Ramos (cell line): Measurements from ENCODE around the gene PABPN1L.
"Not testable (repeated sequence)": the region's sequence is repeated elsewhere in the genome, so short reads cannot be mapped to it uniquely, and the experiment has no call there.

Experiments used
- in situ Hi-C: fragments of 300-500 bp; cut with MboI; formaldehyde crosslinking; loops from one replicate; pipeline ENCODE4 v1.14.3; 2022; ENCODE audit warnings: low sequenced_read_pairs; ENCODE audit not compliant: unreplicated experiment

The PABPN1L gene

GRCh38 chr16:88835383-88835782, 31.1 kb downstream of the PABPN1L start:
- in situ Hi-C loops, result no loop called here

GRCh38 chr16:88834670-88835069, 31.8 kb downstream of the PABPN1L start:
- in situ Hi-C loops, result no loop called here

- in situ Hi-C loops, result no loop called here
Observed at GRCh38 chr16:88833086-88833485, 33.4 kb downstream of the PABPN1L start.

DNA sequence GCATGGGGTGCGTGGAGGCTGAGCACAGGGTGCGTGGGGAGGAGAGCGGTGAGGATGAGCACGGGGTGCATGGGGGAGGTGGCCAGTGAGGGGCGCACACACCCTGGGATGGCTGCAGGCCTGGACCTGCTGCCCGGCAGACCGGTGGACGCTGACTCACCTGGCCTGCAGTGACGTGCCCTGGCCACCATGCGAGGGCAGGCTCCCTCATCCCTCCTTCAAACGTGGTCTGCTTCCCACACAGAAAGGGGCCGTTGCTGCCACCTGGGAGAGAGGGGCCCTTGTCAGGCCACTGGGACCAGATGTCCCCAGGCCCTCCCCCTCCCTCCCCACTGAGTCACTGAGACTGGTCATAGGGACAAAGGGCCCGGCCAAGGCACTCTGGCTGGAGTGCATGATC, 34.6 kb downstream of the PABPN1L start:
- in situ Hi-C loops, result no loop called here

- in situ Hi-C loops, result no loop called here
Observed at GRCh38 chr16:88830783-88831182, 35.7 kb downstream of the PABPN1L start.

DNA sequence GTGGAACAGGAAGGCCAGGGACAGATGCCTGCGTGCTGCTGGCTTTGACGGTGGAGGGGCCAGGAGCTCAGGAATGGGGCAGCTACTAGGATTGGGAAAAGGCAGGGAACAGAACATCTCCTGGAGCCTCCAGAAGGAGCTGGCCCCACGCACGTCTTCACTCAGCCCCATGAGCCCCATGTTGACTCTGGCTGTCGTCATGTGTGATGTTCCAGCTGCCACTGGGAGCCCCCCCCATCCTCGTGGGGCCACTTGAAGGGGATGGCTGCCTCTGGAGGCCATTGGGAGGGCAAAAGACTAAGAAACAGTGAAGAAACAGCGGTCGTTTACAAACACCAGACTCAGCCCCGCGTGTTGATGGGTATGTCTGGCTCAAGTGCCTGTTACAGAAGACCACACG, 36.2 kb downstream of the PABPN1L start:
- in situ Hi-C loops, result no loop called here

- in situ Hi-C loops, result no loop called here
Observed at GRCh38 chr16:88828711-88829110, 37.7 kb downstream of the PABPN1L start.

DNA sequence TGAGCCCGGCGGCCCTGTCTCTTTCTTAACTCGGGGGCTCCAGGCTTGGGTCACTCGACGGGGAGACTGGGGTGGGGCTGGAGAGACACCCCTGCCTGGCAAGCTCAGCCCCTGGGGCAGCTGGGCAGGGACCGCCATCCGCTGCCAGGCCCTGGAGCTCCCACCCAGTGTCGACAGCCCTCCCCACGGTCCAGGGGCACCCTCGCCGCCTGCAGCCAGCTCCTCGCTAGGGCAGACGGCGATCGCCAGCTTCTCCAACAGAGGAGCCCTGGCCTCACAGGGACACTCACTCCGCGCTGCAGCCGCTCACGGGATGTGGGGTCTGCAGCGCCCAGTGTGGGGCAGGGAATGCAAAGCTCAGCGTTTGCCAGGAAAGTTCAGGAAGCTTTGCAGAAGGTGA, 38.7 kb downstream of the PABPN1L start:
- in situ Hi-C loops, result no loop called here

GRCh38 chr16:88826070-88826840, 40.2 kb downstream of the PABPN1L start:
- in situ Hi-C loops, result no loop called here

- in situ Hi-C loops, result no loop called here
Observed at GRCh38 chr16:88825146-88825545, 41.3 kb downstream of the PABPN1L start.

DNA sequence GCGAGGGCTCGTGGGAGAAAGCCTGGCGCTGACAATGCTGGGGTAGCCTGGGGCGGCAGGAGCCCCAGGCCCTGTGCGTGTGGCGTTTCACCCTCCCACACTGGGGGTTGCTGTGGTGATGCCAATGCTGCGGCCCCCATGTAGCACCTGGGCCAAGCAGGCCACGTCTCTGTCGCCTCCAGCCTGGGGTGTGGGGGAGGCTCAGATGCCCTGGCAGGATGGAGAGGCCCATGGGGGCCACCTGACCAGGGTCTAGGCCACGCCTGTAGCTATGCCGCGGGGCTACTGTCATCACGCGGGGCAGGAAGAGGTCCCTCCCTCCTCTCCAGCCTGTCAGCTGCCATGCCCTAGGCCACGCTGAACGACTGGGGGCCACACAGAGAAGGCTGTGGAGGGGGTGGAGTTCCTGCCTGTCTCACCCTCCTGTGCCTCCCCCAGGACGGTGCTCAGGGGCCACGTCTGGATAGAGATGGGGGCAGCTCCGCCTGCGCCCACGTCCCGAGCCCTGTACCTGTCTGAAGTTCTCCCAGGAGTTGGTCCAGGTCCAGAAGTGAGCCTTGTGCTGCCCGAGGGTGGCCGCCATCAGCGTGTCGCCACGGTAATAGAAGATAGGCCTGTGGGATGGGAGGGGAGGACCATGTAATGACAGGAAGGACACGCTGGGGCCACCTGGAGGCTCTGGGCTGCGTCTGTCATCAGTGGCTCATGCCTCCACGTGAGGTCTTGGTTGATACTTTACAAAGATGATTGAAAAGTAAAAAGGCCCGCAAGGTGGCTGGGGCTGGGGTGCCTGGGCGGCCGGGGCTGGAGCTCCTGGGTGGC, 42.0 kb downstream of the PABPN1L start:
- in situ Hi-C loops, result no loop called here

- in situ Hi-C loops, result not testable (repeated sequence)
Observed at GRCh38 chr16:88823646-88824045, 42.8 kb downstream of the PABPN1L start.

- in situ Hi-C loops, result no loop called here
Observed at GRCh38 chr16:88822281-88823040, 44.0 kb downstream of the PABPN1L start.

DNA sequence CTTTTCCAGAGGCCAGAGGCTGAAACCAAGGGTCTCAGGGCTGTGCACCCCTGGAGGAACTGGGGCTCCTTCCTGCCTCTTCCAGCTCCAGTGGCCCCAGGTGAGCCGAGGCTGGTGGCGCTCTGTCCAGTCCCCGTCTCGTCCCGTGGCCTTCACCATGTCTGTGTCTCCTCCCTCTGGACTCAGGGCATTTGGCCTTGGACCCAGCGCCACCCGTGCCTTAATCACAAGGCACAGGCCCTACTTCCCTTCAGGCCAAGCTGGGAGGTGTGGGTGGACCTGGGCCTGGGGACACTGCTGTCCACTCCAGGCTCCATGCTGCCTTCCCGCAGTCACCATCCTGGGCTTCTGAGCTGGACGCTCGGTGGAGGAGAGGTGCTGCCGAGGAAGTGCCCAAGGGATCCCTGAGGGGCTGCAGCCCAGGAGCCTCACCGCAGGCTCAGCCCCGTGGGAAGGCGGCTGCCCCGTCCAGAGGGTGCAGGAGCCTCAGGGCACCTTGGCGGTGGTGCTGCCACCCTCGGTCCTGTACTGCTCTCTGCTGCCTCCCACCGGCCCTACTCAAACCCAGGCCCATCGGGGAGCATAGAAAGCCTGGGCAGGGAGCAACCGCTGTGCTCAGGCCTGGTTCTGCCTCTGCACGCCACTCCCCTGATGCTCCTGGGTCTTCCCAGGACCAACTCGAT, 45.2 kb downstream of the PABPN1L start:
- in situ Hi-C loops, result no loop called here

- in situ Hi-C loops, result no loop called here
Observed at GRCh38 chr16:88820385-88821025, 46.0 kb downstream of the PABPN1L start.

DNA sequence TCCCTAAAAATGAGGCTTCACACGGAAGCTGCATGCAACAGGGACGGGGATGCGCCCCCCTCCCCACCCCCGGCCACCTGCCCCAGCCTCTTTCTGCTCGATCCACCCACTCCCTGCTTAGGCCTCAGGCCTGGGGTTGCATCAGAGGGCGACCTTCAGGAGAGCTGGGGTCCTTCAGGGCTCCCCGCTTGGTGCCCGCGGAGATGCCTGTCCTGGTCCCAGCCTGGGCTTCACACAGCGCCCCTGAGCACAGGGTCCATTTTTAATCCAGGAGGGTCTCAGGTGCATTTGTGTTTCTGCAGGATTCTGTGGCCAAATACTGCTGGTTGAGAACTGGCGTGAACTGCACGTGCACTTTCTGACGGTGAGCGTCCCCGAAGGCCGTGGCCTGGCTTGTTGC, 47.3 kb downstream of the PABPN1L start:
- in situ Hi-C loops, result loop anchor here (5.0 kb wide), 1 partner anchor 348 kb away; no protein-coding TSS in a partner anchor

- in situ Hi-C loops, result loop anchor here (5.0 kb wide), 1 partner anchor 349 kb away; no protein-coding TSS in a partner anchor
Observed at GRCh38 chr16:88818575-88818874, 47.9 kb downstream of the PABPN1L start.

GRCh38 chr16:88817785-88818574, 48.5 kb downstream of the PABPN1L start:
- in situ Hi-C loops, result loop anchor here (5.0 kb wide), 1 partner anchor 349 kb away; no protein-coding TSS in a partner anchor
